GM12872 (cell line): ENCODE measurements around the gene NDUFAF3.
A peak's percentile ranks its signal among the peaks of the same experiment; 100 is the strongest.

Source experiments
- TF ChIP-seq, protein P1 (sequence below): IDR thresholded peaks from 3 replicates; pipeline ENCODE4 v1.5.1; 2011; ENCODE audit warnings: low read depth, mild to moderate bottlenecking, low read length, moderate library complexity; ENCODE audit not compliant: insufficient read depth

NDUFAF3 gene

DNA sequence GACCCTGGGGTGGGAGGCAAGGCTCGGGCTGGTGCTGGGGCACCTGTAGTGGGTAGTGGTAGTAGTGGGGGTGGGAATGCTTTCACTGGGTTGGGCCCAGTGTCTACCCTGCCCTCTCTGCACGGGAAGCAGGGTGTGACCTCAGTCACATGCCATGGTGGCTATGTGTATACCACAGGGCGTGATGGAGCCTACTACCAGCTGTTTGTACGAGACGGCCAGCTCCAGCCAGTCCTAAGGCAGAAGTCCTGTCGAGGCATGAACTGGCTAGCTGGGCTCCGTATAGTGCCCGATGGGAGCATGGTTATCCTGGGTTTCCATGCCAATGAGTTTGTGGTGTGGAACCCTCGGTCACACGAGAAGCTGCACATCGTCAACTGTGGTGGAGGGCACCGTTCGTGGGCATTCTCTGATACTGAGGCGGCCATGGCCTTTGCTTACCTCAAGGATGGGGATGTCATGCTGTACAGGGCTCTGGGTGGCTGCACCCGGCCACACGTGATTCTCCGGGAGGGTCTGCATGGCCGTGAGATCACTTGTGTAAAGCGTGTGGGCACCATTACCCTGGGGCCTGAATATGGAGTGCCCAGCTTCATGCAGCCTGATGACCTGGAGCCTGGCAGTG lies 8.7 kb upstream of the NDUFAF3 start:
- TF ChIP-seq, protein P1, sequence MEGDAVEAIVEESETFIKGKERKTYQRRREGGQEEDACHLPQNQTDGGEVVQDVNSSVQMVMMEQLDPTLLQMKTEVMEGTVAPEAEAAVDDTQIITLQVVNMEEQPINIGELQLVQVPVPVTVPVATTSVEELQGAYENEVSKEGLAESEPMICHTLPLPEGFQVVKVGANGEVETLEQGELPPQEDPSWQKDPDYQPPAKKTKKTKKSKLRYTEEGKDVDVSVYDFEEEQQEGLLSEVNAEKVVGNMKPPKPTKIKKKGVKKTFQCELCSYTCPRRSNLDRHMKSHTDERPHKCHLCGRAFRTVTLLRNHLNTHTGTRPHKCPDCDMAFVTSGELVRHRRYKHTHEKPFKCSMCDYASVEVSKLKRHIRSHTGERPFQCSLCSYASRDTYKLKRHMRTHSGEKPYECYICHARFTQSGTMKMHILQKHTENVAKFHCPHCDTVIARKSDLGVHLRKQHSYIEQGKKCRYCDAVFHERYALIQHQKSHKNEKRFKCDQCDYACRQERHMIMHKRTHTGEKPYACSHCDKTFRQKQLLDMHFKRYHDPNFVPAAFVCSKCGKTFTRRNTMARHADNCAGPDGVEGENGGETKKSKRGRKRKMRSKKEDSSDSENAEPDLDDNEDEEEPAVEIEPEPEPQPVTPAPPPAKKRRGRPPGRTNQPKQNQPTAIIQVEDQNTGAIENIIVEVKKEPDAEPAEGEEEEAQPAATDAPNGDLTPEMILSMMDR, result no peak

DNA sequence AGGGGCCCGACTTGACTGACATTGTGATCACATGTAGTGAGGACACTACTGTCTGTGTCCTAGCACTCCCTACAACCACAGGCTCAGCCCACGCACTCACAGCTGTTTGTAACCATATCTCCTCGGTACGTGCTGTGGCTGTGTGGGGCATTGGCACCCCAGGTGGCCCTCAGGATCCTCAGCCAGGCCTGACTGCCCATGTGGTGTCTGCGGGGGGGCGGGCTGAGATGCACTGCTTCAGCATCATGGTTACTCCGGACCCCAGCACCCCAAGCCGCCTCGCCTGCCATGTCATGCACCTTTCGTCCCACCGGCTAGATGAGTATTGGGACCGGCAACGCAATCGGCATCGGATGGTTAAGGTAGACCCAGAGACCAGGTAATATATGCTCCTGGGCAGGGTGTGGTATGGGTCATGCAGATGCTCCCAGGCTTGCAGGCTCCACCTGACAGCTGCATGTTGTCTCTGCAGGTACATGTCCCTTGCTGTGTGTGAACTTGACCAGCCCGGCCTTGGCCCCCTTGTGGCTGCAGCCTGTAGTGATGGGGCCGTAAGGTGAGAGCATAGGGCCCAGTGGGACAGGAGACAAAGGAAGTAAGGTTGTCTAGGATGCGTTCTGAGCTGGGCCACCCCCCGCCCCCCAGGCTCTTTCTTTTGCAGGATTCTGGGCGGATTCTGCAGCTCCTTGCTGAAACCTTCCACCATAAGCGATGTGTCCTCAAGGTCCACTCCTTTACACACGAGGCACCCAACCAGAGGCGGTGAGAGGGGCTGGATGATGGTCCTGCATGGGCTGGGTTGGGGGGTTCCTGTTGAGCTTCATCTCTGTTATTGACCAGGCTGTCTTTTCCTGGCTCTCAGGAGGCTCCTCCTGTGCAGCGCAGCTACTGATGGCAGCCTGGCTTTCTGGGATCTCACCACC lies 7.9 kb upstream of the NDUFAF3 start:
- TF ChIP-seq, protein P1, result peak; percentile 84

DNA sequence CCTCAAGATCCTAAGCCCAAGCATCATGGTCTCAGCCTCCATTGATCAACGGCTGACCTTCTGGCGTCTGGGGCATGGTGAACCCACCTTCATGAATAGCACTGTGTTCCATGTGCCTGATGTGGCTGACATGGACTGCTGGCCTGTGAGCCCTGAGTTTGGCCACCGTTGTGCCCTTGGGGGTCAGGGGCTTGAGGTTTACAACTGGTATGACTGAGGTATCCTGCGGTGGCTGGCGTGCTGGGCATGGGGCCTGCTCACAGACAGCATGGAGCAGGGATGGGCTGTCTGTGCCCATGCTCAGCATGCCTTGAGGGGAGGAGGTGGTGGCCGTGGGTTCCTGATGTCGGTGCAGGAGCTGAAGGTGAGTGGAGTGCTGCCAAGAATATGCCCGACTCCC lies 6.8 kb upstream of the NDUFAF3 start:
- TF ChIP-seq, protein P1, result no peak

DNA sequence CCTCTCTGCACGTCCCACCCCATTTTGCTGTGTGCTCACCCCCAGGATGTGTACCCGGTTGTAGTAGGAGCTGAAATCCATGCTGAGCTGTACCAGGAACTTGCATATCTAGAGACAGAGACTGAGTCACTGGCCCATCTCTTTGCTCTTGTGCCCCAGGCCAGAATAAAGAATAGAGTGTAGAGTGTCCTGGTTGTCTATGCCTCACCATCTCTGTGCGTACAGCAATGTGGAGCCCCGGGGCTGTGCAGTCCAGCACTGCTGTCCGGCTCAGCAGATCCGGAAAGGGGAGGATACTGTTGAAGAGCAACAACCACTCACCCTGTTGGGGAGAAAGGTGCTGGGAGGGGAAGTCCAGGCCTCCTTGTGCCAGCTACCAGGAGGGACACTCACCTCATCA lies 6.2 kb upstream of the NDUFAF3 start:
- TF ChIP-seq, protein P1, result no peak

DNA sequence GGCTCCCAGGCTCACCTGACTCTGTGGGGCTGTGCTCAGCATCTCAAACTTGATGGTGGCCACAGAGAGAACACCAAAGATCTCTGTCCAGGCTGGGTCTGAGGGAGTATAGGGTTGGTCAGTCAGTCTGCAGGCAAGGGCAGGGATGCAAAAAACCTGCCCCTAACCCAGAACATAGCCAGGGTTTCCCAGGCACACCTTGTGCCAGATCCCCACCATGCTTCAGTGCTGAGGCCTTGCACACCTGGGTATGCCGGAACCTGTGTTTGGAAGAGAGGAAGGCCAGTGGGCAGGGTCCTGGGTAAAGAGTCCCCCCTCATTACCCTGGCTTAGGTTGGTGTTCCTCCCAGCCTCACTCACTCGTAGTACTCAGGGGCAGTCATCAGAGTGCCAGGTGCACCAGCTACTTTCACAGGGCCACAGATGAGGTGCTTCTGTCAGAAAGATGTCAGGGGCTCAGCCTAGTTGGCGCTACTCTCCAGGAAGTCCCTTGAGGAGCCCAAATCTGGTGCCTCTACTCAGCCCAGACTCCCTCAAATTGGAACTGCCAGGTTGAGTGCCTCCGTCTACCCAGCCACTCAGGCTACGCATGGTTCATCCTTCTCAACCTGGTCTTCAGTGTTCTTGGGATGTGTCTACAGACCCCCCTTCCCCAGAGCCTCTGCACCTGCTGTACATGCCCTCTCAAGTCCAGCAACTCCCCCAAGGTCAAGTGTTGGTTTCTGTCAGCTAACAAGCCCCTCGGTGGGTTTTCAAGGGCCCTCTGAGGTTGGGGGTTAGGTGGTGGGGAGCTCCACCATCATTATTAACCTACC lies 5.3 kb upstream of the NDUFAF3 start:
- TF ChIP-seq, protein P1, result no peak

DNA sequence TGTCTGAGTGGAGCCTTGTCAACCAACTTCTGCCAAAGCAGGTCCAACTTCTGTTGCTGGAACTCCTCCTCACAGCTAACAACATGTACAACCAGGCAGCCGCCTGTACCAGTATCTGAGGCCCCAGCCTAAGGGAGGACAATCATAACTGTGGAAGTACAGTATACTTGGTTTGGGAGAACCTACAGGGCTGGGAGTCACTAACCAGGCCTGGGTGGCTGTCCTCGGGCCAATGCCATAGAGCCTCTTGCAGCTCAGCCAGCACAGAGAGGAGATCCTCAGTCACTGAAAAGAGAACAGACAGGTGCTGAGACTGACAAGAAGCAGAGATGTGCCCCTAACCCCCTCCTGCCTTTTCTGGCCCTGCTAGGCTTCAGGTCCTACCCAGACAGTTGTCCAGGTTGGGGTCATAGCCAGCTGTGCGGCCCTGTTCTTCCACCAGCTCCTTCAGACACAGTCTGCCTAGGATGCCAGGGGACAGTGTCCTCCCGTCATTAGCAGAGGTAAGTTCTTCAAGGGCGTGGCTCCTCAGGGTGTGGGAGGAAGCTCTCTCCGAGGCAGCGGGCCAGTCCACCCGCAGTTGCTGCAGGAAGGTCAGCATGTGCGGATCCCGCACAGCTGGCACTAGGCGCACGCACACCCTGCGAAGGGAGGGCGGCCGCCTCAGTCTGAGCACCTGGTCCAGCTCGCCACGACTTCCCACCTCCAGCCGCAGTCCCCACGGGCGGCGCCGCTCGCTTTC lies 4.5 kb upstream of the NDUFAF3 start:
- TF ChIP-seq, protein P1, result no peak
